Ectodermal cell (in vitro differentiated cells): ENCODE measurements around the gene NAGK.
"Not testable (repeated sequence)": the region's sequence is repeated elsewhere in the genome, so short reads cannot be mapped to it uniquely, and the experiment has no call there.

ENCODE experiments used
- H3K27ac ChIP-seq: 2 replicates; pipeline ENCODE4 v1.7.0; 2013; ENCODE audit warnings: mild to moderate bottlenecking, low read depth, low read length; ENCODE audit not compliant: insufficient read depth, poor library complexity, severe bottlenecking
- H3K27me3 ChIP-seq: 2 replicates; pipeline ENCODE4 v1.7.0; 2013; ENCODE audit warnings: mild to moderate bottlenecking, low read length; ENCODE audit not compliant: insufficient read depth, control insufficient read depth, poor library complexity, severe bottlenecking
- H3K36me3 ChIP-seq: one replicate; pipeline ENCODE4 v1.7.0; 2013; ENCODE audit warnings: low read length; ENCODE audit not compliant: control insufficient read depth, insufficient read depth
- H3K4me1 ChIP-seq: one replicate; pipeline ENCODE4 v1.7.0; 2013; ENCODE audit warnings: low read length; ENCODE audit not compliant: control insufficient read depth, insufficient read depth
- H3K4me3 ChIP-seq: 2 replicates; pipeline ENCODE4 v1.7.0; 2013; ENCODE audit warnings: low read depth, low read length, control low read depth; ENCODE audit not compliant: insufficient read depth
- H3K9me3 ChIP-seq: 2 replicates; pipeline ENCODE4 v1.7.0; 2013; ENCODE audit warnings: mild to moderate bottlenecking, low read length, moderate library complexity; ENCODE audit not compliant: control insufficient read depth
- WGBS, 2 experiments: methylation state at CpG; one replicate each; pipeline ENCODE4 v1.1.7; 2013; ENCODE audit warnings: missing lambda C conversion rate in 2 of 2; 5-methylcytosine and 5-hydroxymethylcytosine counted together

Gene NAGK

GRCh38 chr2:71083752-71084312 lies 15.4 kb downstream of the NAGK start:
- H3K4me3 ChIP-seq, H3K4me1 ChIP-seq, H3K27ac ChIP-seq, H3K36me3 ChIP-seq, H3K9me3 ChIP-seq, H3K27me3 ChIP-seq: not testable (repeated sequence)
- 87 to 93% methylated on average over 10 of the region's 13 CpGs for WGBS, 2 experiments

GRCh38 chr2:71085325-71086003 lies 17.0 kb downstream of the NAGK start:
- H3K4me1 ChIP-seq, H3K4me3 ChIP-seq, H3K36me3 ChIP-seq, H3K27me3 ChIP-seq, H3K27ac ChIP-seq, H3K9me3 ChIP-seq: not testable (repeated sequence)
- WGBS, 2 experiments = 78 to 79% methylated on average over 7 to 9 of the region's 9 CpGs

GRCh38 chr2:71089475-71089874 lies 21.0 kb downstream of the NAGK start:
- H3K4me1 ChIP-seq, H3K27me3 ChIP-seq, H3K27ac ChIP-seq, H3K9me3 ChIP-seq, H3K36me3 ChIP-seq, H3K4me3 ChIP-seq: not testable (repeated sequence)
- 94 to 95% methylated on average over 14 of the region's 14 CpGs for WGBS, 2 experiments

GRCh38 chr2:71091808-71092207 lies 23.4 kb downstream of the NAGK start:
- H3K36me3 ChIP-seq, H3K27ac ChIP-seq, H3K4me3 ChIP-seq, H3K4me1 ChIP-seq, H3K27me3 ChIP-seq, H3K9me3 ChIP-seq: not testable (repeated sequence)
- 93 to 96% methylated on average over 9 of the region's 9 CpGs for WGBS, 2 experiments

GRCh38 chr2:71092491-71093260 lies 24.2 kb downstream of the NAGK start:
- not testable (repeated sequence) for H3K4me1 ChIP-seq, H3K9me3 ChIP-seq, H3K27ac ChIP-seq, H3K4me3 ChIP-seq, H3K27me3 ChIP-seq, H3K36me3 ChIP-seq
- 95 to 96% methylated on average over 33 of the region's 33 CpGs for WGBS, 2 experiments

GRCh38 chr2:71100195-71100964 lies 31.9 kb downstream of the NAGK start:
- Histone ChIP-seq H3K36me3 (no peaks in the 10 kb centered on the region), H3K9me3 (no peaks in the 10 kb centered on the region), H3K27ac (no peak overlapping the region), H3K4me1 (no peaks in the 10 kb centered on the region), H3K27me3 (no peaks in the 10 kb centered on the region), H3K4me3 (no peak overlapping the region)
- WGBS, 2 experiments = 0 to 18% methylated on average over 2 of the region's 3 CpGs

GRCh38 chr2:71101656-71102055 lies 33.2 kb downstream of the NAGK start:
- H3K9me3 ChIP-seq = no peaks in the 10 kb centered on the region
- no peaks in the 10 kb centered on the region for H3K27me3 ChIP-seq
- H3K4me1 ChIP-seq = no peaks in the 10 kb centered on the region
- H3K36me3 ChIP-seq = no peaks in the 10 kb centered on the region
- H3K4me3 ChIP-seq = no peak overlapping the region
- no peak overlapping the region for H3K27ac ChIP-seq
- 88 to 94% methylated on average over 2 of the region's 2 CpGs for WGBS, 2 experiments

- Histone ChIP-seq H3K27ac (no peak overlapping the region), H3K4me3 (no peak overlapping the region), H3K36me3 (no peaks in the 10 kb centered on the region), H3K4me1 (no peaks in the 10 kb centered on the region), H3K9me3 (no peaks in the 10 kb centered on the region), H3K27me3 (no peaks in the 10 kb centered on the region)
- 76% methylated on average over 6 of the region's 6 CpGs for WGBS, 2 experiments
Observed at GRCh38 chr2:71102981-71103681, 34.7 kb downstream of the NAGK start.

GRCh38 chr2:71103809-71104208 lies 35.4 kb downstream of the NAGK start:
- no peaks in the 10 kb centered on the region for H3K4me1 ChIP-seq
- H3K4me3 ChIP-seq = no peak overlapping the region
- H3K27me3 ChIP-seq = no peaks in the 10 kb centered on the region
- H3K27ac ChIP-seq = no peak overlapping the region
- H3K36me3 ChIP-seq = no peaks in the 10 kb centered on the region
- no peaks in the 10 kb centered on the region for H3K9me3 ChIP-seq
- WGBS, 2 experiments = 89 to 93% methylated on average over 5 of the region's 5 CpGs
